Measurements from ENCODE around the gene METTL2A. TPM values are rescaled to one million over a fixed set of nuclear protein-coding genes. Genes with fewer than 3 reads are reported as not detected.
A peak's percentile ranks its signal among the peaks of the same experiment; 100 is the strongest.
"Not testable (repeated sequence)": the region's sequence is repeated elsewhere in the genome, so short reads cannot be mapped to it uniquely, and the experiment has no call there.

Gene METTL2A
- polyA plus RNA-seq, 1 donor from 2014 or later: 18.7 TPM

DNA sequence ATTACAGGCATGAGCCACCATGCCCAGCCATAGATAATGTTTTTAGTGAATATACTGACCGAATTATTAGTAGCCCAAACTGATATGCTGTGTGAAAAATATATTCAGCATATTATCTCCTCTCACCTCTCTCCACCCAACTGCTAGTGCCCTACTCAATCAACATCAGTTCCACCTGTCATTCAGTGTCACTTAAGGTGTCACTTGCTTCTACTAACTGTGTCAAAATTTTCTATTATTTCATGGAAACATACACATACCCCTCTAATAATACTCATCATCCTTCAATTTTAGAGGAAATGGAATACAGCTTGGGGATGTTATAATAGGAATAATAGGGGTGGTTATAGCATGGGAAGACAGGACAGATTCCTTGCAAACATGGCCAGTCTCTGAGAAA, 30.8 kb upstream of the METTL2A start:
- Histone ChIP-seq H3F3A (ENCODE audit: insufficient read depth, low read length, poor library complexity, severe bottlenecking) (no peaks in the 10 kb centered on the region), H3K9ac (ENCODE audit: low read length) (no peak overlapping the region)
- TF ChIP-seq SMC3 (conservative IDR thresholded peaks at IDR 0.05; ENCODE audit: poor library complexity) (no peak), TAF1 (IDR thresholded peaks at IDR 0.05; ENCODE audit: low read depth) (no peak), EZH2 (IDR thresholded peaks at IDR 0.05; ENCODE audit: borderline replicate concordance, insufficient read depth, low read length, poor library complexity, severe bottlenecking) (no peak), RAD21 (conservative IDR thresholded peaks at IDR 0.05) (no peak), EP300 (conservative IDR thresholded peaks at IDR 0.05; ENCODE audit: poor library complexity, severe bottlenecking) (peak; percentile 93), POLR2AphosphoS5 (IDR thresholded peaks at IDR 0.05) (peak; percentile 79)
- TF ChIP-seq, protein P1, sequence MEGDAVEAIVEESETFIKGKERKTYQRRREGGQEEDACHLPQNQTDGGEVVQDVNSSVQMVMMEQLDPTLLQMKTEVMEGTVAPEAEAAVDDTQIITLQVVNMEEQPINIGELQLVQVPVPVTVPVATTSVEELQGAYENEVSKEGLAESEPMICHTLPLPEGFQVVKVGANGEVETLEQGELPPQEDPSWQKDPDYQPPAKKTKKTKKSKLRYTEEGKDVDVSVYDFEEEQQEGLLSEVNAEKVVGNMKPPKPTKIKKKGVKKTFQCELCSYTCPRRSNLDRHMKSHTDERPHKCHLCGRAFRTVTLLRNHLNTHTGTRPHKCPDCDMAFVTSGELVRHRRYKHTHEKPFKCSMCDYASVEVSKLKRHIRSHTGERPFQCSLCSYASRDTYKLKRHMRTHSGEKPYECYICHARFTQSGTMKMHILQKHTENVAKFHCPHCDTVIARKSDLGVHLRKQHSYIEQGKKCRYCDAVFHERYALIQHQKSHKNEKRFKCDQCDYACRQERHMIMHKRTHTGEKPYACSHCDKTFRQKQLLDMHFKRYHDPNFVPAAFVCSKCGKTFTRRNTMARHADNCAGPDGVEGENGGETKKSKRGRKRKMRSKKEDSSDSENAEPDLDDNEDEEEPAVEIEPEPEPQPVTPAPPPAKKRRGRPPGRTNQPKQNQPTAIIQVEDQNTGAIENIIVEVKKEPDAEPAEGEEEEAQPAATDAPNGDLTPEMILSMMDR (IDR thresholded peaks at IDR 0.05; ENCODE audit: poor library complexity, severe bottlenecking): no peak
- TF ChIP-seq, protein P2, sequence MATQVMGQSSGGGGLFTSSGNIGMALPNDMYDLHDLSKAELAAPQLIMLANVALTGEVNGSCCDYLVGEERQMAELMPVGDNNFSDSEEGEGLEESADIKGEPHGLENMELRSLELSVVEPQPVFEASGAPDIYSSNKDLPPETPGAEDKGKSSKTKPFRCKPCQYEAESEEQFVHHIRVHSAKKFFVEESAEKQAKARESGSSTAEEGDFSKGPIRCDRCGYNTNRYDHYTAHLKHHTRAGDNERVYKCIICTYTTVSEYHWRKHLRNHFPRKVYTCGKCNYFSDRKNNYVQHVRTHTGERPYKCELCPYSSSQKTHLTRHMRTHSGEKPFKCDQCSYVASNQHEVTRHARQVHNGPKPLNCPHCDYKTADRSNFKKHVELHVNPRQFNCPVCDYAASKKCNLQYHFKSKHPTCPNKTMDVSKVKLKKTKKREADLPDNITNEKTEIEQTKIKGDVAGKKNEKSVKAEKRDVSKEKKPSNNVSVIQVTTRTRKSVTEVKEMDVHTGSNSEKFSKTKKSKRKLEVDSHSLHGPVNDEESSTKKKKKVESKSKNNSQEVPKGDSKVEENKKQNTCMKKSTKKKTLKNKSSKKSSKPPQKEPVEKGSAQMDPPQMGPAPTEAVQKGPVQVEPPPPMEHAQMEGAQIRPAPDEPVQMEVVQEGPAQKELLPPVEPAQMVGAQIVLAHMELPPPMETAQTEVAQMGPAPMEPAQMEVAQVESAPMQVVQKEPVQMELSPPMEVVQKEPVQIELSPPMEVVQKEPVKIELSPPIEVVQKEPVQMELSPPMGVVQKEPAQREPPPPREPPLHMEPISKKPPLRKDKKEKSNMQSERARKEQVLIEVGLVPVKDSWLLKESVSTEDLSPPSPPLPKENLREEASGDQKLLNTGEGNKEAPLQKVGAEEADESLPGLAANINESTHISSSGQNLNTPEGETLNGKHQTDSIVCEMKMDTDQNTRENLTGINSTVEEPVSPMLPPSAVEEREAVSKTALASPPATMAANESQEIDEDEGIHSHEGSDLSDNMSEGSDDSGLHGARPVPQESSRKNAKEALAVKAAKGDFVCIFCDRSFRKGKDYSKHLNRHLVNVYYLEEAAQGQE (IDR thresholded peaks at IDR 0.05; ENCODE audit: borderline replicate concordance): no peak

DNA sequence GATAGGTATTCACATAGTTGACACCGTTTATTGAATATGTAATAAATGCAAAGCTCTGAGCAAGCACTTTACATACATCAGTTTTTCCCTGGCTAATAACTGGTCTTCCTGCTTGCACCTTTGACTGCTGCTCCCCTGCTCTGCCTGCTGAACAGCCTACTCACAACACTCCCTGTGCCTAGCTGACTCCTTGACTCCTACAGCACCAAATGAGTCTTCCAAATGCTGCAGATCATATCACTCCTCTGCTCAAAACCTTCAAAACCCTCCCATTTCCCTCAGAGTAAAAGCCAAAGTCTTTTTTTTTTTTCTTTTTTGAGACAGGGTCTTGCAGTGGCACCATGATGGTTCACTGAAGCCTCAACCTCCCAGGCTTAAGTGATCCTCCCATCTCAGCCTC, 24.8 kb upstream of the METTL2A start:
- Histone ChIP-seq H2AFZ (ENCODE audit: low read depth, low read length) (no peak overlapping the region), H3K4me3 (ENCODE audit: low read length) (no peak overlapping the region), H3K9me3 (ENCODE audit: low read length) (no peaks in the 10 kb centered on the region), H3K9ac (ENCODE audit: low read length) (no peak overlapping the region), H3K27me3 (ENCODE audit: insufficient read depth, low read depth, low read length) (no peaks in the 10 kb centered on the region), H3K27ac (ENCODE audit: low read length) (no peak overlapping the region), H3K9me2 (ENCODE audit: insufficient read depth, low read length) (no peaks in the 10 kb centered on the region), H3K36me3 (ENCODE audit: insufficient read depth, low read length) (no peaks in the 10 kb centered on the region), H4K20me1 (ENCODE audit: insufficient read depth) (no peaks in the 10 kb centered on the region), H3K79me2 (replicated peaks; ENCODE audit: insufficient read depth, low read length) (no peaks in the 10 kb centered on the region), H3K4me2 (ENCODE audit: low read length) (no peak overlapping the region), H3F3A (ENCODE audit: insufficient read depth, low read length, poor library complexity, severe bottlenecking) (no peaks in the 10 kb centered on the region)
- no peak for TF ChIP-seq EP300 (conservative IDR thresholded peaks at IDR 0.05; ENCODE audit: poor library complexity, severe bottlenecking)
- TF ChIP-seq SMC3 (conservative IDR thresholded peaks at IDR 0.05; ENCODE audit: poor library complexity): no peak
- no peak for TF ChIP-seq TAF1 (IDR thresholded peaks at IDR 0.05; ENCODE audit: low read depth)
- TF ChIP-seq POLR2AphosphoS5 (IDR thresholded peaks at IDR 0.05): no peak

More for the DNA sequence above, 30.8 kb upstream of the METTL2A start:
- Histone ChIP-seq H3K79me2 (replicated peaks; ENCODE audit: insufficient read depth, low read length) (no peaks in the 10 kb centered on the region), H3K4me3 (ENCODE audit: low read length) (no peak overlapping the region), H3K9me3 (ENCODE audit: low read length) (no peaks in the 10 kb centered on the region), H3K36me3 (ENCODE audit: insufficient read depth, low read length) (no peaks in the 10 kb centered on the region), H3K27ac (ENCODE audit: low read length) (no peak overlapping the region), H3K4me2 (ENCODE audit: low read length) (no peak overlapping the region), H2AFZ (ENCODE audit: low read depth, low read length) (no peak overlapping the region), H4K20me1 (ENCODE audit: insufficient read depth) (no peaks in the 10 kb centered on the region), H3K27me3 (ENCODE audit: insufficient read depth, low read depth, low read length) (no peaks in the 10 kb centered on the region), H3K9me2 (ENCODE audit: insufficient read depth, low read length) (no peaks in the 10 kb centered on the region)

DNA sequence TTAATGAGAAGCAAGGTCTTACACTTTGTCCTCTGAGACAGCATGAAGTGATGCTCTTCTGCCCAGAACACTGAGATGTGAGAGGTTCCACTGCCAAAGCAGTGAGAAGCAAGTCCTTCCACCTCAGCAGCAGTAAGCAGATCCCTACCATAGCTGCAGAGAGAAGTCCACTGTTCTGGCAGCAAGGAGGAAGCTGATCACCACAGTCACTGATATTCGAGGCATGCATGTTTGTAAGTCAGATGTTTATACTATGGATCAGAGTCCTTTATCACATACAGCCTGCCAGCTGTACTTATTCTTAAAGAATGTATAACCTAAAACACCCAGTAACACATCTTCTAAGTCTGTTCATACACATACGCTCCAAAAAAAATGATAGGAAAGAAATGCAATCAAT, 18.2 kb upstream of the METTL2A start:
- Histone ChIP-seq H3K27ac (ENCODE audit: low read length) (no peak overlapping the region), H3F3A (ENCODE audit: insufficient read depth, low read length, poor library complexity, severe bottlenecking) (no peaks in the 10 kb centered on the region), H3K4me2 (ENCODE audit: low read length) (no peak overlapping the region), H3K27me3 (ENCODE audit: insufficient read depth, low read depth, low read length) (no peaks in the 10 kb centered on the region), H3K9me3 (ENCODE audit: low read length) (no peaks in the 10 kb centered on the region), H4K20me1 (ENCODE audit: insufficient read depth) (no peaks in the 10 kb centered on the region), H3K36me3 (ENCODE audit: insufficient read depth, low read length) (no peaks in the 10 kb centered on the region), H2AFZ (ENCODE audit: low read depth, low read length) (no peak overlapping the region), H3K9ac (ENCODE audit: low read length) (no peak overlapping the region), H3K9me2 (ENCODE audit: insufficient read depth, low read length) (no peaks in the 10 kb centered on the region), H3K4me3 (ENCODE audit: low read length) (no peak overlapping the region), H3K79me2 (replicated peaks; ENCODE audit: insufficient read depth, low read length) (no peaks in the 10 kb centered on the region)
- TF ChIP-seq EZH2 (IDR thresholded peaks at IDR 0.05; ENCODE audit: borderline replicate concordance, insufficient read depth, low read length, poor library complexity, severe bottlenecking) (no peak), SMC3 (conservative IDR thresholded peaks at IDR 0.05; ENCODE audit: poor library complexity) (no peak)

DNA sequence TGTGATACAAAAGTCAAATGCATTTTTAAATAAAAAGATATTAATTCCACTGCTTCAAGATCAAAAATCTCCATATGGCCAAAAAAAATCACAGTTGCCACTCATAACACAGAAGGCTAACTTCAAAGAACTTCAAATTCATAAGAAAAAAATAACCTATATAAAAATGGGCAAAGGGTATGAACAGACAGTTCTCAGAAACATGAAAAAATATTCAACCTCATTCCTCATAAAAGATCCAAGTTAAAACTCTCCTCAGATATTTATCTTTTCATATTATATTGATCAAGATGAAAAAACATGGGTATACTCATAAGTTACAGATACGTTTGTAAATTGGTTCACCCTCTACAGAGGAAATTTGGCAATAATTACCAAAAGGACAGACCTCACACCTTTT, 10.6 kb upstream of the METTL2A start:
- H3K27me3 ChIP-seq (ENCODE audit: insufficient read depth, low read depth, low read length); H3F3A ChIP-seq (ENCODE audit: insufficient read depth, low read length, poor library complexity, severe bottlenecking); H3K9me2 ChIP-seq (ENCODE audit: insufficient read depth, low read length); H3K4me2 ChIP-seq (ENCODE audit: low read length); H3K27ac ChIP-seq (ENCODE audit: low read length); H3K9ac ChIP-seq (ENCODE audit: low read length); H4K20me1 ChIP-seq (ENCODE audit: insufficient read depth); H2AFZ ChIP-seq (ENCODE audit: low read depth, low read length); H3K79me2 ChIP-seq (replicated peaks; ENCODE audit: insufficient read depth, low read length); H3K9me3 ChIP-seq (ENCODE audit: low read length); H3K4me3 ChIP-seq (ENCODE audit: low read length); H3K36me3 ChIP-seq (ENCODE audit: insufficient read depth, low read length): not testable (repeated sequence)

DNA sequence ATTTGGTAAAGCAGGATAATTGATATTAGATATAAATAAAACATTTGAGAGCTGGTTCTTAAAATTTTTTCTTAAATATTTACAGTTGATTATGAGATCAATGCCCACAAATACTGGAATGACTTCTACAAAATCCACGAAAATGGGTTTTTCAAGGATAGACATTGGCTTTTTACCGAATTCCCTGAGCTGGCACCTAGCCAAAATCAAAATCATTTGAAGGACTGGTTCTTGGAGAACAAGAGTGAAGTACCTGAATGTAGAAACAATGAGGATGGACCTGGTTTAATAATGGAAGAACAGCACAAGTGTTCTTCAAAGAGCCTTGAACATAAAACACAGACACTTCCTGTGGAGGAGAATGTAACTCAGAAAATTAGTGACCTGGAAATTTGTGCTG, 2.5 kb downstream of the METTL2A start:
- H3K4me2 ChIP-seq (ENCODE audit: low read length); H3K79me2 ChIP-seq (replicated peaks; ENCODE audit: insufficient read depth, low read length); H3K27ac ChIP-seq (ENCODE audit: low read length); H3K9me2 ChIP-seq (ENCODE audit: insufficient read depth, low read length); H3F3A ChIP-seq (ENCODE audit: insufficient read depth, low read length, poor library complexity, severe bottlenecking); H2AFZ ChIP-seq (ENCODE audit: low read depth, low read length); H3K36me3 ChIP-seq (ENCODE audit: insufficient read depth, low read length); H4K20me1 ChIP-seq (ENCODE audit: insufficient read depth); H3K9ac ChIP-seq (ENCODE audit: low read length); H3K27me3 ChIP-seq (ENCODE audit: insufficient read depth, low read depth, low read length); H3K4me3 ChIP-seq (ENCODE audit: low read length); H3K9me3 ChIP-seq (ENCODE audit: low read length): not testable (repeated sequence)
